ENCODE results near the gene CD59. TPM values are rescaled to one million over a fixed set of nuclear protein-coding genes. Genes with fewer than 3 reads are reported as not detected.

Gene CD59
- 597 and 618 TPM in 2 replicates for total RNA-seq (2022)
- percentile 98 among the genes with signal in this experiment for Bru-seq, nascent RNA
- BruChase-seq, experiment 1, labeled RNA remaining after a 6-hour chase = percentile 98 among the genes with signal in this experiment
- percentile 97 among the genes with signal in this experiment for BruChase-seq, experiment 2, labeled RNA remaining after a 2-hour chase
- long read RNA-seq, full-length matches to known transcripts = 612 of 672 reads
- long read RNA-seq, partial matches to known transcripts = 14 of 672 reads
- long read RNA-seq, other reads (novel, unspliced or antisense) = 46 of 672 reads

DNA sequence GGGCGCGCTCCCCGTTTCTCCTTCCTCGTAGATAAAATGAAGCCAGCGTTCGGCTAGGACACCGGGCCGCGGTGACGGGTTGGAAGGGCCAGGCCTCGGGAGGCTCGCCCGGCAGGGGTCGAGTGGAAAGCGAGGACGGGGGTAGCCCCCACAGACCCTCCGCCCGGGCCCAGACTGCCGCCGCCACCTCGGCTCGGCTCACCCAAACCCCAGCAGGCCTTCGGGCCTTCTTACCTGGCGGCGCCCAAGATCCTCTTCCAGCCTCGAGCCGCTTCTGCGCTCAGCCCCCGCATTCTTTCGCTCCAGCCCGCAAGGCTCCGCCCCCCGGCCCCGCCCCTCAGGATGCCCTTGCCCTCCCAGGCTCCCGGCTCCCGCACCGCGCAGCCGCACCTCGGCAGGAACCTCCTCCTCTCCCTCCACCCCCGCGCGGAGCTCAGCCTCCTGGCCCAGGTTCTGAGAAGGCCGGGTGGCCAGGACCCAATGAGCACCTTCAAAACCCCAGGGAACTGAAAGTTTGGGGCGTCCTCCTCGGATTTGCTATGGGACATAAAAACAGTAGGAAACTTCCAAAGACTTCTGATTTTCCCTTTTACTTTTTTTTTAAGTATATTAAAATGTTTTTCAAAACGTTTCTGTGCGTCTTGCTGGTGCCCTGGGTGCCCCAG is at the start of gene CD59:
Gene CD59 (minus strand): TSS at position 276 of the 665 bp plus-strand sequence. CDS start 13,978 bp downstream, outside the sequence.
- DNase-seq (ENCODE audit: unreplicated experiment) = peak; percentile 96
- no TSS peak for BruUV-seq (replicated peaks)
- POLR2A ChIA-PET = interaction anchor here (0.5 to 11.3 kb wide), 37 partner anchors 9 to 1403 kb away, joined by 3 to 409 read pairs (median 4); partner anchors contain the start of genes C11orf91, CSTF3, FBXO3 and HIPK3
- Mint-ChIP-seq H3K4me3 (ENCODE audit: unreplicated experiment) (peak within 1 kb of the TSS; percentile 88), H3K36me3 (ENCODE audit: insufficient read depth, unreplicated experiment) (peaks cover 39% of the 10 kb centered on the region), H3K4me1 (ENCODE audit: insufficient read depth, unreplicated experiment) (peaks cover 49% of the 10 kb centered on the region), H3K27ac (ENCODE audit: low read depth, unreplicated experiment) (peak within 1 kb of the TSS; percentile 90), H3K27me3 (ENCODE audit: insufficient read depth, unreplicated experiment) (no peaks in the 10 kb centered on the region), H3K9me3 (ENCODE audit: unreplicated experiment) (no peaks in the 10 kb centered on the region)
- TF ChIP-seq, protein P1, sequence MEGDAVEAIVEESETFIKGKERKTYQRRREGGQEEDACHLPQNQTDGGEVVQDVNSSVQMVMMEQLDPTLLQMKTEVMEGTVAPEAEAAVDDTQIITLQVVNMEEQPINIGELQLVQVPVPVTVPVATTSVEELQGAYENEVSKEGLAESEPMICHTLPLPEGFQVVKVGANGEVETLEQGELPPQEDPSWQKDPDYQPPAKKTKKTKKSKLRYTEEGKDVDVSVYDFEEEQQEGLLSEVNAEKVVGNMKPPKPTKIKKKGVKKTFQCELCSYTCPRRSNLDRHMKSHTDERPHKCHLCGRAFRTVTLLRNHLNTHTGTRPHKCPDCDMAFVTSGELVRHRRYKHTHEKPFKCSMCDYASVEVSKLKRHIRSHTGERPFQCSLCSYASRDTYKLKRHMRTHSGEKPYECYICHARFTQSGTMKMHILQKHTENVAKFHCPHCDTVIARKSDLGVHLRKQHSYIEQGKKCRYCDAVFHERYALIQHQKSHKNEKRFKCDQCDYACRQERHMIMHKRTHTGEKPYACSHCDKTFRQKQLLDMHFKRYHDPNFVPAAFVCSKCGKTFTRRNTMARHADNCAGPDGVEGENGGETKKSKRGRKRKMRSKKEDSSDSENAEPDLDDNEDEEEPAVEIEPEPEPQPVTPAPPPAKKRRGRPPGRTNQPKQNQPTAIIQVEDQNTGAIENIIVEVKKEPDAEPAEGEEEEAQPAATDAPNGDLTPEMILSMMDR (IDR thresholded peaks at IDR 0.05; ENCODE audit: unreplicated experiment) = no peak
- CTCF ChIA-PET = interaction anchor here (0.5 to 8.1 kb wide), 10 partner anchors 12 to 474 kb away, joined by 3 to 78 read pairs (median 3); no protein-coding TSS in a partner anchor
- intact Hi-C loops (cut with micrococcal nuclease) = loop anchor here (1.0 to 5.0 kb wide), 4 partner anchors 20 to 756 kb away; no protein-coding TSS in a partner anchor

GRCh38 chr11:33785609-33786008 is 49.4 kb upstream of the CD59 start:
- no peak for DNase-seq (ENCODE audit: unreplicated experiment)
- Mint-ChIP-seq H3K4me1 (ENCODE audit: insufficient read depth, unreplicated experiment) (no peaks in the 10 kb centered on the region), H3K36me3 (ENCODE audit: insufficient read depth, unreplicated experiment) (no peaks in the 10 kb centered on the region), H3K27me3 (ENCODE audit: insufficient read depth, unreplicated experiment) (peaks cover 83% of the 10 kb centered on the region), H3K27ac (ENCODE audit: low read depth, unreplicated experiment) (no peak overlapping the region), H3K9me3 (ENCODE audit: unreplicated experiment) (no peaks in the 10 kb centered on the region), H3K4me3 (ENCODE audit: unreplicated experiment) (no peak overlapping the region)
- TF ChIP-seq, protein P1 (IDR thresholded peaks at IDR 0.05; ENCODE audit: unreplicated experiment) = no peak
- BruUV-seq (replicated peaks) = no TSS peak
- intact Hi-C loops (cut with micrococcal nuclease) = no loop called here
- CTCF ChIA-PET = interaction anchor here (0.7 to 6.6 kb wide), 4 partner anchors 11 to 34 kb away, joined by 3 to 38 read pairs (median 4); no protein-coding TSS in a partner anchor
- POLR2A ChIA-PET = interaction anchor here (0.7 to 1.0 kb wide), 2 partner anchors 10 to 431 kb away, joined by 3 read pairs; no protein-coding TSS in a partner anchor

GRCh38 chr11:33779849-33780528 is 43.8 kb upstream of the CD59 start:
- no peaks in the 10 kb centered on the region for H3K9me3 Mint-ChIP-seq (ENCODE audit: unreplicated experiment)
- H3K27me3 Mint-ChIP-seq (ENCODE audit: insufficient read depth, unreplicated experiment) = peaks cover 46% of the 10 kb centered on the region
- BruUV-seq (replicated peaks) = no TSS peak
- peaks cover 6% of the 10 kb centered on the region for H3K4me1 Mint-ChIP-seq (ENCODE audit: insufficient read depth, unreplicated experiment)
- TF ChIP-seq, protein P1 (IDR thresholded peaks at IDR 0.05; ENCODE audit: unreplicated experiment) = no peak
- H3K4me3 Mint-ChIP-seq (ENCODE audit: unreplicated experiment) = no peak overlapping the region
- intact Hi-C loops (cut with micrococcal nuclease) = no loop called here
- ChIA-PET CTCF (interaction anchor here (1.2 kb wide), 1 partner anchor 28 kb away, joined by 8 read pairs; no protein-coding TSS in a partner anchor), POLR2A (interaction anchor here (0.6 to 0.7 kb wide), 2 partner anchors 22 to 32 kb away, joined by 3 read pairs; no protein-coding TSS in a partner anchor)
- no peaks in the 10 kb centered on the region for H3K36me3 Mint-ChIP-seq (ENCODE audit: insufficient read depth, unreplicated experiment)
- no peak overlapping the region for H3K27ac Mint-ChIP-seq (ENCODE audit: low read depth, unreplicated experiment)
- no peak for DNase-seq (ENCODE audit: unreplicated experiment)

Data from MCF 10A (cell line).